H1 (cell line): ENCODE results near the gene EPB41L4A. TPM values are rescaled to one million over a fixed set of nuclear protein-coding genes. Genes with fewer than 3 reads are reported as not detected.
A peak's percentile ranks its signal among the peaks of the same experiment; 100 is the strongest.

Experiments used
- CTCF ChIA-PET: fragments of 300-600 bp; sonication (Branson Sonifier 250); formaldehyde crosslinking; loops from one replicate; lab custom pipeline; 2021; ENCODE audit not compliant: partially characterized antibody; lab: Charles Lee
- POLR2A ChIA-PET: fragments of 300-600 bp; sonication (Branson Sonifier 250); formaldehyde crosslinking; loops from one replicate; lab custom pipeline; 2021; ENCODE audit warnings: inconsistent platforms; ENCODE audit not compliant: partially characterized antibody; lab: Charles Lee
- DNase-seq, 2 experiments: peaks; one replicate each; pipeline versions ENCODE4 v3.0.0 to v3.0.0-alpha.2; 2010 to 2022; ENCODE audit warnings: low spot score in 2 of 2, low read depth in 1 of 2, mixed read lengths in 1 of 2
- FAIRE-seq: peaks from 2 replicates; lab custom pipeline; 2011; peaks lifted over from hg19 to GRCh38; lab: Jason Lieb, UNC
- H2AFZ ChIP-seq: 2 replicates; pipeline ENCODE4 v1.8.1; 2012; ENCODE audit warnings: low read length, inconsistent platforms
- H2AK5ac ChIP-seq: 2 replicates; pipeline ENCODE4 v1.6.1; 2013; ENCODE audit warnings: low read depth, low read length
- H2BK120ac ChIP-seq: replicated peaks from 2 replicates; pipeline ENCODE3; 2013; ENCODE audit warnings: low read depth, low read length, inconsistent platforms
- H2BK12ac ChIP-seq: 2 replicates; pipeline ENCODE4 v1.6.1; 2013; ENCODE audit warnings: low read depth, low read length
- H2BK15ac ChIP-seq: 2 replicates; pipeline ENCODE4 v1.6.1; 2013; ENCODE audit warnings: low read length
- H2BK20ac ChIP-seq: 2 replicates; pipeline ENCODE4 v1.6.1; 2013; ENCODE audit warnings: low read length
- H2BK5ac ChIP-seq: 2 replicates; pipeline ENCODE4 v1.6.1; 2013; ENCODE audit warnings: low read depth, low read length
- H3K14ac ChIP-seq: 2 replicates; pipeline ENCODE4 v1.6.1; 2013; ENCODE audit warnings: inconsistent platforms; ENCODE audit not compliant: insufficient read length
- H3K18ac ChIP-seq: 2 replicates; pipeline ENCODE4 v1.6.1; 2013; ENCODE audit warnings: low read length; ENCODE audit errors: extremely low read depth
- H3K23ac ChIP-seq: 2 replicates; pipeline ENCODE4 v1.6.1; 2013; ENCODE audit warnings: inconsistent platforms; ENCODE audit not compliant: insufficient read length
- H3K23me2 ChIP-seq: 2 replicates; pipeline ENCODE4 v1.6.1; 2013; ENCODE audit warnings: low read depth, low read length
- H3K27ac ChIP-seq: 2 replicates; pipeline ENCODE4 v1.6.1; 2011; ENCODE audit warnings: low read depth, low read length, inconsistent platforms
- H3K27me3 ChIP-seq, 4 experiments: replicated peaks in 1 of 4; 1 replicate in 1 of 4; 2 replicates in 3 of 4; pipeline versions ENCODE4 v1.6.1 to v1.8.1; 2011 to 2013; ENCODE audit warnings: low read length in 3 of 4, mild to moderate bottlenecking in 3 of 4, inconsistent platforms in 2 of 4, mixed read lengths in 2 of 4, moderate library complexity in 1 of 4; ENCODE audit not compliant: control insufficient read depth in 3 of 4, insufficient read depth in 3 of 4; ENCODE audit errors: extremely low read depth in 1 of 4
- H3K36me3 ChIP-seq, 4 experiments: 2 replicates each; pipeline versions ENCODE4 v1.6.1 to v1.8.1; 2011 to 2013; ENCODE audit warnings: mild to moderate bottlenecking in 4 of 4, low read length in 3 of 4, moderate library complexity in 2 of 4, control low read depth in 1 of 4, inconsistent platforms in 1 of 4; ENCODE audit not compliant: insufficient read depth in 4 of 4, control insufficient read depth in 2 of 4
- H3K4ac ChIP-seq: replicated peaks from 2 replicates; pipeline ENCODE3; 2013; ENCODE audit warnings: low read length, low read depth, mixed read lengths, inconsistent platforms; ENCODE audit not compliant: insufficient read length
- H3K4me1 ChIP-seq, 4 experiments: replicated peaks in 1 of 4; 1 replicate in 1 of 4; 2 replicates in 3 of 4; pipeline versions ENCODE4 v1.6.1 to v1.8.1; 2011 to 2013; ENCODE audit warnings: low read length in 3 of 4, inconsistent platforms in 2 of 4, mixed read lengths in 1 of 4; ENCODE audit not compliant: insufficient read depth in 4 of 4, control insufficient read depth in 3 of 4
- H3K4me2 ChIP-seq, 2 experiments: 2 replicates each; pipeline versions ENCODE4 v1.6.1 to v1.8.1; 2011 to 2013; ENCODE audit warnings: low read depth in 2 of 2, low read length in 2 of 2, control low read depth in 1 of 2, inconsistent platforms in 1 of 2, mild to moderate bottlenecking in 1 of 2; ENCODE audit not compliant: insufficient read depth in 1 of 2
- H3K4me3 ChIP-seq, 4 experiments: fragments of 200-600, 300-600 bp in 1 of 4; sonication (generic), shearing (Covaris generic), sonication (Bioruptor Twin) in 1 of 4; 2 replicates each; pipeline versions ENCODE4 v1.5.1 to v1.8.1; 2011 to 2016; ENCODE audit warnings: low read length in 4 of 4, low read depth in 3 of 4, control low read depth in 2 of 4, inconsistent platforms in 2 of 4, mild to moderate bottlenecking in 2 of 4, mixed read lengths in 1 of 4, moderate library complexity in 1 of 4; ENCODE audit not compliant: insufficient read depth in 2 of 4; ENCODE audit errors: extremely low read depth in 1 of 4
- H3K56ac ChIP-seq: replicated peaks from 2 replicates; pipeline ENCODE3; 2013; ENCODE audit warnings: low read depth, mild to moderate bottlenecking, mixed read lengths, low read length, inconsistent platforms; ENCODE audit not compliant: insufficient read length
- H3K79me1 ChIP-seq: 2 replicates; pipeline ENCODE4 v1.6.1; 2013; ENCODE audit warnings: low read depth, low read length, control low read depth
- H3K79me2 ChIP-seq, 2 experiments: 2 replicates each; pipeline versions ENCODE4 v1.6.1 to v1.8.1; 2012 to 2013; ENCODE audit warnings: low read length in 2 of 2, mild to moderate bottlenecking in 2 of 2, inconsistent platforms in 1 of 2; ENCODE audit not compliant: insufficient read depth in 2 of 2, control insufficient read depth in 1 of 2
- H3K9ac ChIP-seq, 4 experiments: replicated peaks in 1 of 4; 1 replicate in 1 of 4; 2 replicates in 3 of 4; pipeline versions ENCODE4 v1.6.1 to v1.8.1; 2011 to 2013; ENCODE audit warnings: low read depth in 3 of 4, low read length in 3 of 4, control low read depth in 2 of 4, mild to moderate bottlenecking in 2 of 4, moderate library complexity in 2 of 4, inconsistent platforms in 1 of 4; ENCODE audit errors: extremely low read depth in 1 of 4
- H3K9me3 ChIP-seq, 2 experiments: 2 replicates each; pipeline versions ENCODE4 v1.6.1 to v1.8.1; 2012 to 2013; ENCODE audit warnings: mild to moderate bottlenecking in 2 of 2, moderate library complexity in 2 of 2, control low read depth in 1 of 2, inconsistent platforms in 1 of 2, low read depth in 1 of 2, low read length in 1 of 2, mixed read lengths in 1 of 2; ENCODE audit not compliant: insufficient read depth in 2 of 2
- H4K20me1 ChIP-seq, 2 experiments: replicated peaks in 1 of 2; 2 replicates each; pipeline versions ENCODE3 to v1.8.1; 2011 to 2013; ENCODE audit warnings: inconsistent platforms in 2 of 2, low read length in 2 of 2, mild to moderate bottlenecking in 1 of 2; ENCODE audit not compliant: insufficient read depth in 2 of 2, control insufficient read depth in 1 of 2
- H4K5ac ChIP-seq: 2 replicates; pipeline ENCODE4 v1.6.1; 2013; ENCODE audit warnings: low read length, low read depth, mixed read lengths, inconsistent platforms; ENCODE audit not compliant: insufficient read length
- H4K8ac ChIP-seq: 2 replicates; pipeline ENCODE4 v1.8.0; 2013; ENCODE audit warnings: mild to moderate bottlenecking, moderate library complexity, low read length, inconsistent platforms; ENCODE audit not compliant: insufficient read depth; ENCODE audit errors: extremely low read depth
- H4K91ac ChIP-seq: replicated peaks from 2 replicates; pipeline ENCODE3; 2013; ENCODE audit warnings: low read length, mixed read lengths, inconsistent platforms; ENCODE audit not compliant: insufficient read length
- BACH1 ChIP-seq: IDR thresholded peaks from 2 replicates; pipeline ENCODE4 v1.6.1; 2012; ENCODE audit warnings: low read length, improper control_type of control experiment
- BCL11A ChIP-seq, 2 experiments: IDR thresholded peaks; one replicate each; pipeline ENCODE4 v1.6.1; 2011; ENCODE audit warnings: low read depth in 2 of 2, low read length in 2 of 2, mild to moderate bottlenecking in 2 of 2
- BRCA1 ChIP-seq: IDR thresholded peaks from 2 replicates; pipeline ENCODE4 v1.6.1; 2012; ENCODE audit warnings: low read depth, low read length, improper control_type of control experiment
- CREB1 ChIP-seq: IDR thresholded peaks from 2 replicates; pipeline ENCODE4 v1.6.1; 2012; ENCODE audit warnings: inconsistent platforms
- CTBP2 ChIP-seq: IDR thresholded peaks from 2 replicates; pipeline ENCODE4 v1.7.0; 2011; ENCODE audit warnings: borderline replicate concordance, mild to moderate bottlenecking, moderate library complexity, mixed read lengths, low read length; ENCODE audit not compliant: insufficient read depth, insufficient read length
- KDM5A ChIP-seq: fragments of 200-600 bp; IDR thresholded peaks from 2 replicates; pipeline ENCODE4 v1.7.1; 2012; ENCODE audit warnings: mild to moderate bottlenecking, low read length, inconsistent platforms, mixed read lengths
- RNF2 ChIP-seq: fragments of 200-900, 300-1000 bp; sonication (generic); IDR thresholded peaks from 2 replicates; pipeline ENCODE4 v1.7.1; 2016; ENCODE audit warnings: borderline replicate concordance, low read depth, mild to moderate bottlenecking, antibody characterized with exemption, low read length; ENCODE audit not compliant: poor library complexity, severe bottlenecking; ENCODE audit errors: missing control alignments
- SIN3A ChIP-seq, 2 experiments: IDR thresholded peaks in 1 of 2; conservative IDR thresholded peaks in 1 of 2; 2 replicates each; pipeline ENCODE4 v1.6.1; 2011 to 2012; ENCODE audit warnings: low read length in 2 of 2, improper control_type of control experiment in 1 of 2, low read depth in 1 of 2, mild to moderate bottlenecking in 1 of 2
- SP1 ChIP-seq: IDR thresholded peaks from 2 replicates; pipeline ENCODE4 v1.6.1; 2011; ENCODE audit warnings: low read depth, low read length
- SP2 ChIP-seq: IDR thresholded peaks from 2 replicates; pipeline ENCODE4 v1.6.1; 2012; ENCODE audit warnings: mild to moderate bottlenecking, low read length, inconsistent platforms
- TCF12 ChIP-seq: IDR thresholded peaks from 2 replicates; pipeline ENCODE4 v1.6.1; 2011; ENCODE audit warnings: low read depth, mild to moderate bottlenecking, low read length
- ZNF274 ChIP-seq: IDR thresholded peaks from 2 replicates; pipeline ENCODE4 v1.7.0; 2012; ENCODE audit warnings: low read length, borderline replicate concordance; ENCODE audit errors: extremely low read depth
- WGBS, 2 experiments: shearing (Covaris generic) in 1 of 2; methylation state at CpG; one replicate each; pipeline versions ENCODE4 v1.1.6 to v1.1.7; 2013 to 2015; ENCODE audit warnings: low lambda C conversion rate in 2 of 2, mixed read lengths in 2 of 2, inconsistent platforms in 1 of 2, low coverage in 1 of 2, missing lambda C conversion rate in 1 of 2; ENCODE audit not compliant: insufficient replicate concordance in 2 of 2, insufficient coverage in 1 of 2, insufficient read length in 1 of 2; ENCODE audit errors: extremely low coverage in 1 of 2, missing lambda C conversion rate in 1 of 2; 5-methylcytosine and 5-hydroxymethylcytosine counted together
- polyA plus RNA-seq, 7 experiments: library from polyadenylated mRNA; depleted of rRNA in 3 of 7; stranded (reverse) in 5 of 7; unstranded in 2 of 7; fragments of >200 nt in 5 of 7; fragments of 200-250 nt in 2 of 7; gene quantifications; 1 replicate in 5 of 7; 2 replicates in 1 of 7; 4 replicates in 1 of 7; pipeline versions ENCODE4 v1.2.1 to v1.2.3, GENCODE V29; 2011 to 2013; ENCODE audit warnings: missing spikeins in 2 of 7, mixed read lengths in 2 of 7
- total RNA-seq: library from RNA; stranded (reverse); fragmentation: NEBNext Ultra II Directional; extraction: Animal tissue kit (Norgen Biotek cat#: 25700); gene quantifications from 2 replicates; pipeline ENCODE4 v1.2.1, GENCODE V29; 2021
- TF ChIP-seq, protein P1 (sequence below): IDR thresholded peaks from 2 replicates; pipeline ENCODE4 v1.6.1; 2012; ENCODE audit warnings: inconsistent platforms

EPB41L4A gene
- total and polyA plus RNA-seq, 2 of the 8 experiments (the other 6 are each of a cell fraction or from before 2014, with no cell fraction given): 1.6 to 4.6 TPM

DNA sequence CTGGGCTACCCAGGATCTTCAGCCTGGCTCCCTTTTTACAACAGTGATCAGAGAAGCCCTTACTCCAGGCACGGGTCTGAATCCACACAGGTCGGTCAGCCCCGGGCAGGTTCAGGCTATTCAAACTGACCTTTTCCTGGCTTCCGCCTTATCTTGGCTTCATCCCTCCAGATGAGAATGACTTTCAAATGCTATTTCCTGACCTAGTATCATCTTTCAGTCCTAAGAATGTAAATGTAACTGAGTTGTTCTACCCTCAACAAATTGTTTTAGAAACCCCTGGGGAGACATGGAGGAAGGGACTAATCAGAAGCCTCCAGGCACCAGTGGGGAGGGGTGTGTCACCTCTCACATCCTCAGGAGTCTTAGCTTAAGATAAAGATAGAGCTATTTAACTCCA is 213.2 kb downstream of the EPB41L4A start:
- Histone ChIP-seq H3K4me1 (peaks cover 0 to 11% (median 4%) of the 10 kb centered on the region in 4 experiments; a peak in 3 of 7 replicates), H4K5ac (peak overlapping the region; percentile 2), H4K20me1 (no peaks in the 10 kb centered on the region), H3K23ac (no peak overlapping the region), H3K9me3 (no peaks in the 10 kb centered on the region), H2BK20ac (no peak overlapping the region), H2BK5ac (peak overlapping the region; percentile 71; the same call in 1 of the 2 replicates), H2BK120ac (no peak overlapping the region), H3K23me2 (no peaks in the 10 kb centered on the region), H2BK12ac (peak overlapping the region; percentile 75; the same call in 1 of the 2 replicates), H3K14ac (no peak overlapping the region), H3K18ac (no peak overlapping the region), H3K79me2 (no peaks in the 10 kb centered on the region), H4K8ac (no peak overlapping the region), H2BK15ac (no peak overlapping the region), H3K4me3 (peak overlapping the region in 2 of 4 experiments; percentile 29 to 38; a peak in 4 of 8 replicates), H3K4me2 (peak overlapping the region; percentile 56 to 68), H2AFZ (no peak overlapping the region), H3K79me1 (no peaks in the 10 kb centered on the region), H3K9ac (no peak overlapping the region), H2AK5ac (no peak overlapping the region), H4K91ac (no peak overlapping the region), H3K4ac (no peak overlapping the region), H3K27me3 (no peaks in the 10 kb centered on the region), H3K36me3 (no peaks in the 10 kb centered on the region), H3K27ac (peak overlapping the region; percentile 16; the same call in 1 of the 2 replicates), H3K56ac (no peak overlapping the region)
- POLR2A ChIA-PET: interaction anchor here (1.2 to 3.3 kb wide), 2 partner anchors 40 to 133 kb away, joined by 4 to 10 read pairs; no protein-coding TSS in a partner anchor
- FAIRE-seq (no peak), DNase-seq (peak; percentile 25 to 54)
- CTCF ChIA-PET: interaction anchor here (0.8 to 3.6 kb wide), 9 partner anchors 8 to 287 kb away, joined by 3 to 14 read pairs (median 8); no protein-coding TSS in a partner anchor
- WGBS, 2 experiments: 6% methylated on average over 4 of the region's 4 CpGs; no CpG with 5 or more reads in 1 of the 2 experiments
- TF ChIP-seq TCF12 (no peak), SP2 (no peak), BACH1 (no peak), KDM5A (no peak), SP1 (0 out of 2 replicates have a peak, but pooled peaks have one; percentile 49), BRCA1 (no peak), RNF2 (no peak), CTBP2 (no peak), SIN3A (conservative IDR thresholded peaks at IDR 0.05 in 1 of 2, IDR thresholded peaks at IDR 0.05 in 1 of 2; ENCODE audit: low read depth in 1 of 2, low read length in 2 of 2) (no peak), CREB1 (no peak), BCL11A (IDR thresholded peaks at IDR 0.05; ENCODE audit: low read depth in 2 of 2, low read length in 2 of 2) (no peak), ZNF274 (no peak)
- TF ChIP-seq, protein P1, sequence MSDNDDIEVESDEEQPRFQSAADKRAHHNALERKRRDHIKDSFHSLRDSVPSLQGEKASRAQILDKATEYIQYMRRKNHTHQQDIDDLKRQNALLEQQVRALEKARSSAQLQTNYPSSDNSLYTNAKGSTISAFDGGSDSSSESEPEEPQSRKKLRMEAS: no peak
